IMR-90 (cell line): ENCODE measurements around the gene CNDP1. TPM values are rescaled to one million over a fixed set of nuclear protein-coding genes. Genes with fewer than 3 reads are reported as not detected.

Source experiments
- ATAC-seq: fragments of 200-7000 bp; cut with Tn5 transposase; 2 replicates; pipeline ENCODE4 v1.9.1; 2020; ENCODE audit warnings: low read depth, mild to moderate bottlenecking, moderate library complexity
- BruUV-seq: library from RNA; stranded (reverse); fragments of 400-500 nt; replicated peaks from 2 replicates; lab custom pipeline; 2021; lab: Mats Ljungman, UMichigan
- CTCF ChIA-PET: fragments of 300-600 bp; formaldehyde crosslinking; extraction: SDS; loops from one replicate; lab custom pipeline; 2021; ENCODE audit warnings: antibody characterized with exemption; lab: Yijun Ruan, JAX
- POLR2A ChIA-PET: fragments of 300-600 bp; sonication (Branson Sonifier 250); formaldehyde crosslinking; loops from one replicate; lab custom pipeline; 2022; ENCODE audit warnings: antibody characterized with exemption; ENCODE audit not compliant: unreplicated experiment; lab: Charles Lee
- DNase-seq: peaks from one replicate; pipeline ENCODE4 v3.0.0; 2013
- H2AFZ ChIP-seq: replicated peaks from 2 replicates; pipeline ENCODE3; 2013; ENCODE audit warnings: low read length, mild to moderate bottlenecking; ENCODE audit not compliant: poor library complexity
- H2AK5ac ChIP-seq: 2 replicates; pipeline ENCODE4 v1.6.1; 2013; ENCODE audit warnings: low read depth, low read length, inconsistent platforms
- H2AK9ac ChIP-seq: replicated peaks from 2 replicates; pipeline ENCODE3; 2013; ENCODE audit warnings: mild to moderate bottlenecking, low read depth, low read length, moderate library complexity; ENCODE audit not compliant: poor library complexity
- H2BK120ac ChIP-seq: 2 replicates; pipeline ENCODE4 v1.6.1; 2013; ENCODE audit warnings: low read depth, low read length, inconsistent platforms
- H2BK15ac ChIP-seq: 3 replicates; pipeline ENCODE4 v1.6.1; 2013; ENCODE audit warnings: low read depth, low read length, inconsistent platforms
- H2BK20ac ChIP-seq: 2 replicates; pipeline ENCODE4 v1.6.1; 2013; ENCODE audit warnings: low read depth, mild to moderate bottlenecking, inconsistent platforms, low read length, moderate library complexity
- H2BK5ac ChIP-seq: 2 replicates; pipeline ENCODE4 v1.6.1; 2013; ENCODE audit warnings: mild to moderate bottlenecking, low read depth, low read length, inconsistent platforms; ENCODE audit not compliant: poor library complexity, severe bottlenecking
- H3K14ac ChIP-seq: replicated peaks from 2 replicates; pipeline ENCODE4 v1.6.1; 2013; ENCODE audit warnings: low read depth, low read length, inconsistent platforms
- H3K18ac ChIP-seq: 2 replicates; pipeline ENCODE4 v1.6.1; 2013; ENCODE audit warnings: low read depth, low read length, control low read depth
- H3K23ac ChIP-seq: 2 replicates; pipeline ENCODE4 v1.6.1; 2013; ENCODE audit warnings: low read depth, low read length, inconsistent platforms
- H3K27ac ChIP-seq: 2 replicates; pipeline ENCODE4 v1.5.1; 2013; ENCODE audit warnings: mild to moderate bottlenecking, control low read depth, low read length; ENCODE audit not compliant: insufficient read depth
- H3K27me3 ChIP-seq: 2 replicates; pipeline ENCODE4 v1.6.1; 2013; ENCODE audit warnings: low read length; ENCODE audit not compliant: control insufficient read depth, insufficient read depth
- H3K36me3 ChIP-seq: 2 replicates; pipeline ENCODE4 v1.6.1; 2013; ENCODE audit warnings: low read length, mixed read lengths; ENCODE audit not compliant: control insufficient read depth, insufficient read depth
- H3K4ac ChIP-seq: 2 replicates; pipeline ENCODE4 v1.6.1; 2013; ENCODE audit warnings: low read depth, low read length, inconsistent platforms
- H3K4me1 ChIP-seq: 2 replicates; pipeline ENCODE4 v1.6.1; 2013; ENCODE audit warnings: low read length, mixed read lengths; ENCODE audit not compliant: control insufficient read depth, insufficient read depth
- H3K4me2 ChIP-seq: 2 replicates; pipeline ENCODE4 v1.6.1; 2013; ENCODE audit warnings: low read depth, mild to moderate bottlenecking, control low read depth, low read length, moderate library complexity
- H3K4me3 ChIP-seq: 2 replicates; pipeline ENCODE4 v1.5.1; 2013; ENCODE audit warnings: low read depth, mild to moderate bottlenecking, control low read depth, low read length, moderate library complexity; ENCODE audit not compliant: insufficient read depth
- H3K56ac ChIP-seq: 2 replicates; pipeline ENCODE4 v1.6.1; 2013; ENCODE audit warnings: low read length, inconsistent platforms; ENCODE audit not compliant: insufficient read depth; ENCODE audit errors: extremely low read depth
- H3K79me1 ChIP-seq, 2 experiments: 2 replicates each; pipeline ENCODE4 v1.6.1; 2013; ENCODE audit warnings: low read length in 2 of 2, inconsistent platforms in 1 of 2, low read depth in 1 of 2
- H3K9ac ChIP-seq: 2 replicates; pipeline ENCODE4 v1.6.1; 2013; ENCODE audit warnings: low read depth, low read length, control low read depth
- H3K9me1 ChIP-seq: 2 replicates; pipeline ENCODE4 v1.6.1; 2013; ENCODE audit warnings: low read length, inconsistent platforms; ENCODE audit not compliant: insufficient read depth
- H3K9me3 ChIP-seq: 2 replicates; pipeline ENCODE4 v1.6.1; 2013; ENCODE audit warnings: low read length; ENCODE audit not compliant: control insufficient read depth, insufficient read depth
- H4K20me1 ChIP-seq: 2 replicates; pipeline ENCODE4 v1.6.1; 2013; ENCODE audit warnings: low read length, inconsistent platforms; ENCODE audit not compliant: insufficient read depth
- H4K5ac ChIP-seq: 2 replicates; pipeline ENCODE4 v1.6.1; 2013; ENCODE audit warnings: mild to moderate bottlenecking, low read depth, low read length, control low read depth
- H4K8ac ChIP-seq, 2 experiments: 2 replicates each; pipeline ENCODE4 v1.6.1; 2013; ENCODE audit warnings: low read depth in 2 of 2, low read length in 2 of 2, control low read depth in 1 of 2, inconsistent platforms in 1 of 2
- H4K91ac ChIP-seq: 2 replicates; pipeline ENCODE4 v1.6.1; 2013; ENCODE audit warnings: low read depth, low read length, inconsistent platforms; ENCODE audit not compliant: insufficient read depth
- BHLHE40 ChIP-seq: fragments of 150-350 bp; IDR thresholded peaks from 2 replicates; pipeline ENCODE4 v1.6.1; 2016; ENCODE audit warnings: mild to moderate bottlenecking, low read depth, low read length
- CEBPB ChIP-seq: IDR thresholded peaks from 2 replicates; pipeline ENCODE4 v1.6.1; 2012; ENCODE audit warnings: low read depth, low read length, improper control_type of control experiment
- CHD1 ChIP-seq: IDR thresholded peaks from 2 replicates; pipeline ENCODE4 v1.6.1; 2012; ENCODE audit warnings: low read depth, low read length, improper control_type of control experiment
- FOS ChIP-seq: fragments of 150-350 bp; IDR thresholded peaks from 2 replicates; pipeline ENCODE4 v1.6.1; 2016; ENCODE audit warnings: low read depth, low read length
- MAFK ChIP-seq: IDR thresholded peaks from 2 replicates; pipeline ENCODE4 v1.6.1; 2012; ENCODE audit warnings: low read depth, low read length, improper control_type of control experiment
- MAZ ChIP-seq: IDR thresholded peaks from 2 replicates; pipeline ENCODE4 v1.6.1; 2012; ENCODE audit warnings: low read depth, mild to moderate bottlenecking, low read length, improper control_type of control experiment, moderate library complexity, borderline replicate concordance
- RAD21 ChIP-seq: IDR thresholded peaks from 2 replicates; pipeline ENCODE4 v1.6.1; 2012; ENCODE audit warnings: low read length, improper control_type of control experiment
- RCOR1 ChIP-seq: IDR thresholded peaks from 2 replicates; pipeline ENCODE4 v1.6.1; 2012; ENCODE audit warnings: mild to moderate bottlenecking, low read length, improper control_type of control experiment; ENCODE audit not compliant: insufficient replicate concordance
- RFX5 ChIP-seq: IDR thresholded peaks from 2 replicates; pipeline ENCODE4 v1.8.0; 2012; ENCODE audit warnings: low read depth, mild to moderate bottlenecking, low read length, moderate library complexity
- SMC3 ChIP-seq: fragments of 150-350 bp; IDR thresholded peaks from 2 replicates; pipeline ENCODE4 v1.6.1; 2016; ENCODE audit warnings: low read depth, mild to moderate bottlenecking, antibody characterized with exemption, low read length, moderate library complexity
- WGBS, 2 experiments: methylation state at CpG; one replicate each; pipeline versions ENCODE4 v1.1.5 to v1.1.7; 2013; ENCODE audit warnings: missing lambda C conversion rate in 2 of 2; ENCODE audit not compliant: insufficient read length in 1 of 2; ENCODE audit errors: extremely low coverage in 2 of 2; 5-methylcytosine and 5-hydroxymethylcytosine counted together
- dilution Hi-C: fragments of 300-500 bp; cut with HindIII; formaldehyde crosslinking; loops from one replicate; pipeline ENCODE4 v1.14.3; 2018; ENCODE audit warnings: low sequenced_read_pairs; ENCODE audit not compliant: unreplicated experiment
- in situ Hi-C: fragments of 300-500 bp; cut with MboI; formaldehyde crosslinking; loops from 3 replicates; pipeline ENCODE4 v1.14.3; 2019; ENCODE audit warnings: low sequenced_read_pairs, inconsistent platforms, mixed read lengths
- intact Hi-C: fragments of 100-400 bp; cut with micrococcal nuclease; formaldehyde crosslinking; loops from 2 replicates; pipeline ENCODE4 v1.10.0; 2022
- polyA plus RNA-seq, 3 experiments: library from polyadenylated mRNA; depleted of rRNA; stranded (reverse); fragments of >200 nt; gene quantifications; 2 replicates each; pipeline ENCODE4 v1.2.3, GENCODE V29; 2012; ENCODE audit warnings: low replicate concordance in 1 of 3
- total RNA-seq: library from RNA; depleted of rRNA; stranded (reverse); fragments of >200 nt; gene quantifications from 2 replicates; pipeline ENCODE4 v1.2.3, GENCODE V29; 2012
- TF ChIP-seq, protein P1 (sequence below): fragments of 150-350 bp; IDR thresholded peaks from 2 replicates; pipeline ENCODE4 v1.6.1; 2016; ENCODE audit warnings: low read depth, mild to moderate bottlenecking, low read length, moderate library complexity, borderline replicate concordance

The CNDP1 gene
- total and polyA plus RNA-seq, 2 of the 4 experiments (the other 2 are of a cell fraction) = not detected

DNA sequence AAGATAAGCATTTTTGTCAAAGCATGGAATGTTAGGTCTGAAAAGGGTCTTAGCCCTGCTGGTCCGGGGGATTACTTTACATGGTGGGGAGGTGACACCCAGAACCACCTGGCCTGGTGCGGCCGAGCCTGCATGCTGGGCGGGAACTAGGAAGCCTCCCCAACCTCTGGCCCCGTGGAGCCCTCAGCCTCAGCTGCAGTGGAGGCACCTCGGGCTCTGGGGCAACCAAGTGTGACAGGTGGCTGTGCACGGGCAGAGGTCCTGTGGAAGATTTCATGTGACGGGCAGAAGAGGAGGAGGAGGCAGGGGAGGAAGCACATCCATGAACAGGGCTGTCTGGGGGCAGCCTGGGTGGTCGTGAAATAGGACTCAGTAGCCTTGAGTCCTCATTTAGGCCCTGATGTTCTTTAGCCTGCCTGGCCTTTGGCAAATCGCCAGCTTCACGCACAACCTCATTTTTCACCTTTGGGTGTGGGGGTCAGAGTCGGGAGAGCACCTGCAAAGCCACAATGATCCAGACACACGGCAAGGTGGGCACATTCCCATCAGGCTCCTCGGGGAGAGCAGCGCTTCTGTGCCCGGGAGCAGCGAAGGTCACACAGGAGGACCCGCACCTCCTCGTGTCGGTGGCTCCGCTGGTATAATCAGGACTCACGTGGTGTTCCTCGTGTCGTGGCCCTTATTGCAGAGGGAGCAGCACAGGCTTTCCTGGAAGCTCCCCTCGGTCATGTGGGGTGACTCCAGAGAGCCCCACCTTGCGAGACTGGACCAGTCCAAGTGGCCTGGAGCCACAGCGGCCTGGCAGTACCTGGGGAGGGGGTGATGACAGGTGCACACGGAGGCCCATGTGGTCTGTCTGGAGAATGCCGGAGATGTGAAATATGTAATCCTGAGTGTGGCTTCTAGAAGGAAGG lies 24.2 kb upstream of the CNDP1 start (continued):
- no peak for TF ChIP-seq RCOR1

DNA sequence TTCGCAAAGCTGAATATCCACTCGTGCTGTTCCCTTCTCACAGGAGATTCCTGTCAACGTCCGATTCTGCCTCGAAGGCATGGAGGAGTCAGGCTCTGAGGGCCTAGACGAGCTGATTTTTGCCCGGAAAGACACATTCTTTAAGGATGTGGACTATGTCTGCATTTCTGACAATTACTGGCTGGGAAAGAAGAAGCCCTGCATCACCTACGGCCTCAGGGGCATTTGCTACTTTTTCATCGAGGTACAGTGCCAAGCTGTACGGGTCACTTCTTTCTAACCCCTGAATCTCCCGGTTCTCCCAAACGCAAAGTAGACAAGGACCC lies 23.6 kb upstream of the CNDP1 start:
- ChIA-PET CTCF (interaction anchor here (0.8 kb wide), 1 partner anchor 41 kb away, joined by 3 read pairs; no protein-coding TSS in a partner anchor), POLR2A (no interaction called here)
- dilution Hi-C loops = no loop called here
- no peak for DNase-seq
- Histone ChIP-seq H2BK15ac (no peak overlapping the region), H3K27me3 (no peaks in the 10 kb centered on the region), H3K27ac (no peak overlapping the region), H3K9ac (no peak overlapping the region), H2BK120ac (no peak overlapping the region), H2AK9ac (no peak overlapping the region), H3K9me3 (no peaks in the 10 kb centered on the region), H3K79me1 (no peaks in the 10 kb centered on the region; a peak in 1 of 4 replicates), H3K4me3 (no peak overlapping the region), H3K18ac (no peak overlapping the region), H3K4ac (no peak overlapping the region), H4K91ac (no peak overlapping the region), H4K5ac (no peak overlapping the region), H2AFZ (no peak overlapping the region), H2BK5ac (no peak overlapping the region), H3K4me1 (no peaks in the 10 kb centered on the region), H2BK20ac (no peak overlapping the region), H3K4me2 (no peak overlapping the region), H3K56ac (no peak overlapping the region), H2AK5ac (no peak overlapping the region), H3K9me1 (no peaks in the 10 kb centered on the region), H4K20me1 (no peaks in the 10 kb centered on the region; the same call in 1 of the 2 replicates), H4K8ac (no peak overlapping the region), H3K14ac (no peak overlapping the region), H3K36me3 (peaks cover 66% of the 10 kb centered on the region), H3K23ac (no peak overlapping the region)
- WGBS, 2 experiments = 100% methylated on average over 4 of the region's 12 CpGs; no CpG with 5 or more reads in 1 of the 2 experiments
- no peak for TF ChIP-seq RCOR1
- no peak for TF ChIP-seq RAD21
- no peak for TF ChIP-seq BHLHE40
- no peak for TF ChIP-seq MAFK
- no peak for TF ChIP-seq FOS
- no peak for TF ChIP-seq SMC3
- no peak for TF ChIP-seq CHD1
- TF ChIP-seq RFX5 = no peak
- TF ChIP-seq, protein P1, sequence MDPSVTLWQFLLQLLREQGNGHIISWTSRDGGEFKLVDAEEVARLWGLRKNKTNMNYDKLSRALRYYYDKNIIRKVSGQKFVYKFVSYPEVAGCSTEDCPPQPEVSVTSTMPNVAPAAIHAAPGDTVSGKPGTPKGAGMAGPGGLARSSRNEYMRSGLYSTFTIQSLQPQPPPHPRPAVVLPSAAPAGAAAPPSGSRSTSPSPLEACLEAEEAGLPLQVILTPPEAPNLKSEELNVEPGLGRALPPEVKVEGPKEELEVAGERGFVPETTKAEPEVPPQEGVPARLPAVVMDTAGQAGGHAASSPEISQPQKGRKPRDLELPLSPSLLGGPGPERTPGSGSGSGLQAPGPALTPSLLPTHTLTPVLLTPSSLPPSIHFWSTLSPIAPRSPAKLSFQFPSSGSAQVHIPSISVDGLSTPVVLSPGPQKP = no peak
- TF ChIP-seq MAZ = no peak
- TF ChIP-seq CEBPB = no peak
- intact Hi-C loops = no loop called here
- no TSS peak for BruUV-seq
- in situ Hi-C loops = no loop called here
- ATAC-seq = no peak
